WERI-Rb-1 (cell line): ENCODE measurements around the gene SLC15A5.

Experiments used
- DNase-seq: peaks from one replicate; pipeline ENCODE4 v3.0.0-alpha.2; 2020
- H3K27ac ChIP-seq: fragments of 250-450 bp; sonication (Bioruptor Pico); 2 replicates; pipeline ENCODE4 v1.5.1; 2020; ENCODE audit warnings: mild to moderate bottlenecking, moderate library complexity
- H3K27me3 ChIP-seq: fragments of 250-450 bp; sonication (Bioruptor Pico); 2 replicates; pipeline ENCODE4 v1.5.1; 2021; ENCODE audit warnings: mild to moderate bottlenecking, low read depth, moderate library complexity; ENCODE audit not compliant: insufficient read depth, severe bottlenecking
- H3K36me3 ChIP-seq: fragments of 250-450 bp; sonication (Bioruptor Pico); 2 replicates; pipeline ENCODE4 v1.5.1; 2020; ENCODE audit warnings: mild to moderate bottlenecking, moderate library complexity
- H3K4me3 ChIP-seq: 2 replicates; pipeline ENCODE4 v1.5.1; 2011; ENCODE audit warnings: low read depth, mild to moderate bottlenecking, control low read depth, low read length
- H3K9me3 ChIP-seq: fragments of 250-450 bp; sonication (Bioruptor Pico); 2 replicates; pipeline ENCODE4 v1.5.1; 2021; ENCODE audit warnings: mild to moderate bottlenecking, moderate library complexity; ENCODE audit not compliant: severe bottlenecking
- TF ChIP-seq, protein P1 (sequence below): IDR thresholded peaks from 2 replicates; pipeline ENCODE4 v1.5.1; 2011; ENCODE audit warnings: low read depth, mild to moderate bottlenecking, control low read depth, inconsistent platforms, low read length

The SLC15A5 gene

GRCh38 chr12:16281157-16281556 is 3.7 kb upstream of the SLC15A5 start:
- DNase-seq, result no peak
- Histone ChIP-seq H3K36me3 (no peaks in the 10 kb centered on the region), H3K27ac (no peak overlapping the region), H3K27me3 (no peaks in the 10 kb centered on the region), H3K4me3 (no peak overlapping the region), H3K9me3 (no peaks in the 10 kb centered on the region)
- TF ChIP-seq, protein P1, sequence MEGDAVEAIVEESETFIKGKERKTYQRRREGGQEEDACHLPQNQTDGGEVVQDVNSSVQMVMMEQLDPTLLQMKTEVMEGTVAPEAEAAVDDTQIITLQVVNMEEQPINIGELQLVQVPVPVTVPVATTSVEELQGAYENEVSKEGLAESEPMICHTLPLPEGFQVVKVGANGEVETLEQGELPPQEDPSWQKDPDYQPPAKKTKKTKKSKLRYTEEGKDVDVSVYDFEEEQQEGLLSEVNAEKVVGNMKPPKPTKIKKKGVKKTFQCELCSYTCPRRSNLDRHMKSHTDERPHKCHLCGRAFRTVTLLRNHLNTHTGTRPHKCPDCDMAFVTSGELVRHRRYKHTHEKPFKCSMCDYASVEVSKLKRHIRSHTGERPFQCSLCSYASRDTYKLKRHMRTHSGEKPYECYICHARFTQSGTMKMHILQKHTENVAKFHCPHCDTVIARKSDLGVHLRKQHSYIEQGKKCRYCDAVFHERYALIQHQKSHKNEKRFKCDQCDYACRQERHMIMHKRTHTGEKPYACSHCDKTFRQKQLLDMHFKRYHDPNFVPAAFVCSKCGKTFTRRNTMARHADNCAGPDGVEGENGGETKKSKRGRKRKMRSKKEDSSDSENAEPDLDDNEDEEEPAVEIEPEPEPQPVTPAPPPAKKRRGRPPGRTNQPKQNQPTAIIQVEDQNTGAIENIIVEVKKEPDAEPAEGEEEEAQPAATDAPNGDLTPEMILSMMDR, result no peak

DNA sequence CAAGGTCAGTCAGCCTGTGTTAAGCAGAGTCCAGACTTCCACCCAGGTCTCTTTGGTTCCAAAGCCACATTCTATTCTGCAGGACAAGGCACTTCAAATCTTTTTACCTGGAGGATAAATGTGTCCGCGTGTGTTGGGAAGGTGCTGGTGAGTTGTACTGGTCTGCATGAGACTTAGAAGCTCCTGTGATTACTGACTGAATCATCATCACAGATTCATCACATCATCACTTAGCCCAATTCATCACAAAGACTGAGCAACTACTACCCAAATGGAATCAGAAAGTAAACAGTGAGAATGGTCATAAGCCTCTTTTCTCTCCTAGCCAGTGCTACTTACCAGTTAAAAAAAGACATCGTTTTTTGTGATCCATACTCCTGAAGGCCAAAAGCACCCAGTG is 5.3 kb downstream of the SLC15A5 start:
- H3K36me3 ChIP-seq, result no peaks in the 10 kb centered on the region
- DNase-seq, result no peak

DNA sequence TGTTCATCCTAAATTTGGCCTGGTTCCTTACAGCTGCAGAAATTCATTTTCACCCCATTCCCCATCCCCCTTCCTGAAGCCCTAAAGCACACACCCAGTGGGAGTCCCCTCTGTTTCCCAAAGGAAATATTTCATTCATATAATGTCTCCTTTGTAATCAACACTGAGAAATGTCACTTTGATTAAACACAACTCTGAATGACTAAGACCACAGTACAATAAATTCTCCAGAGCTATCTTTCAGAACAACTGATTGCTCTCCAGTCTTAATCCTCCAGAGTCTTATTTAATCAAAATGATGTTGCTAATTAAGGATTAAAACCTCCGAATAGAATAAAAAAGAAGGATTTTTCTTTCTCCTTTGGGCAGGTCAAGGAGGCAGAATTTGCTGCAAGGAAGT is 6.4 kb downstream of the SLC15A5 start:
- no peak overlapping the region for H3K4me3 ChIP-seq
- no peak for DNase-seq
- TF ChIP-seq, protein P1, result no peak
- no peak overlapping the region for H3K27ac ChIP-seq
- no peaks in the 10 kb centered on the region for H3K9me3 ChIP-seq
- H3K36me3 ChIP-seq, result no peaks in the 10 kb centered on the region
- H3K27me3 ChIP-seq, result no peaks in the 10 kb centered on the region

More for the DNA sequence above, 5.3 kb downstream of the SLC15A5 start:
- Histone ChIP-seq H3K27me3 (no peaks in the 10 kb centered on the region), H3K9me3 (no peaks in the 10 kb centered on the region), H3K27ac (no peak overlapping the region), H3K4me3 (no peak overlapping the region)
- TF ChIP-seq, protein P1, result no peak

DNA sequence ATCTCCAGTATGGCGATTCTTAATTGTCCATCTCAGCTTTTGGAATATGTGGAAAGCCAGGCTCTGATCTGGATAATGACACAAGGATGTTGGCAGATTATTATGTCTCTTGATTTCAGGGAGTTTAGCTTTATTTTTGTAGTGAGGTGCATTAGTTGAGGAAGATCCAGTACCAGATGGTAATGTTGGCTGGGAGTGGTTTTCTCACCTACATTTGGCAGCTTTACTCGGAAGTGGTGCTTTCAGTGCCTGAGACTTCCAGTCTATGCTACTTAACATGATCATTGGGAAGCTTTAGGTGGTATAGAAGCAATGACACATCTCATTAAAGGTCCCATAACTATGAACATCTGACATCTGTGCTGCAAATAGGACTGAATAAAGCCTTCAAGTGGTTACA is 7.5 kb downstream of the SLC15A5 start:
- Histone ChIP-seq H3K36me3 (no peaks in the 10 kb centered on the region), H3K27ac (no peak overlapping the region), H3K4me3 (no peak overlapping the region), H3K9me3 (no peaks in the 10 kb centered on the region), H3K27me3 (no peaks in the 10 kb centered on the region)
- DNase-seq, result no peak
- TF ChIP-seq, protein P1, result no peak

GRCh38 chr12:16266085-16266484 is 11.4 kb downstream of the SLC15A5 start:
- no peaks in the 10 kb centered on the region for H3K27me3 ChIP-seq
- no peaks in the 10 kb centered on the region for H3K36me3 ChIP-seq
- H3K27ac ChIP-seq, result no peak overlapping the region
- H3K9me3 ChIP-seq, result peaks cover 3% of the 10 kb centered on the region
- no peak for DNase-seq
- H3K4me3 ChIP-seq, result no peak overlapping the region
- TF ChIP-seq, protein P1, result no peak

DNA sequence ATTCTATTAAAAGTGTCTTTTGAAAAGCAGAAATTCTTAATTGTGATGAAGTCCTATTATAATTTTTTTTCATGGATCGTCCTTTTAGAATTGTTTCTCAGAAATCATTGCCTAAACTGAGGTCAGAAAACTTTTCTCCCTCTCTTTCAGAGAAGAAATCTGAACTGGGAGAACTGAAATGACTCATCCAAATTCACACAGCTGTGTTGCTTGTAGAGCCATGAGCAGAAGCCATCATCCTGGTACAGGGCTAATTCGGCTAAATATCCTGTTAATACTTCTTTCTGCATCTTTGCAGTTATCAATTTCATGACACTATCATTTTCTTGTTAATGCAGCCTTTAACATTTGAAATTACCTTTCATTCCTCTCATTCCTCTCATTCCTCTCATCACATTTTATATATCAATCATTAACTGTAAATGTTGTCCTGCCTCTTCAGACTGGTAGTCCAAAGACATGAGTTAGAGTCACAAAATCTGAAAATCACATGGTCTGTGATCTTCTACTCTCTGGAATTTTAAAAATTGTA is 15.5 kb downstream of the SLC15A5 start:
- H3K27me3 ChIP-seq, result no peaks in the 10 kb centered on the region
- H3K4me3 ChIP-seq, result no peak overlapping the region
- TF ChIP-seq, protein P1, result no peak
- no peaks in the 10 kb centered on the region for H3K36me3 ChIP-seq
- no peak overlapping the region for H3K27ac ChIP-seq
- H3K9me3 ChIP-seq, result peaks cover 3% of the 10 kb centered on the region
- no peak for DNase-seq
